Stimulated activated CD8-positive, alpha-beta memory T cell treated with anti-CD3 and anti-CD28 coated beads, Interleukin-4, amount 100 ng/mL, for 4 hours (primary cell): Measurements from ENCODE around the gene SELENOS.

Experiments
- DNase-seq, 2 donors: peaks; one replicate each; pipeline ENCODE4 v3.0.0-alpha.2; 2020; ENCODE audit warnings: low read depth in 2 of 2, low spot score in 1 of 2

SELENOS gene

DNA sequence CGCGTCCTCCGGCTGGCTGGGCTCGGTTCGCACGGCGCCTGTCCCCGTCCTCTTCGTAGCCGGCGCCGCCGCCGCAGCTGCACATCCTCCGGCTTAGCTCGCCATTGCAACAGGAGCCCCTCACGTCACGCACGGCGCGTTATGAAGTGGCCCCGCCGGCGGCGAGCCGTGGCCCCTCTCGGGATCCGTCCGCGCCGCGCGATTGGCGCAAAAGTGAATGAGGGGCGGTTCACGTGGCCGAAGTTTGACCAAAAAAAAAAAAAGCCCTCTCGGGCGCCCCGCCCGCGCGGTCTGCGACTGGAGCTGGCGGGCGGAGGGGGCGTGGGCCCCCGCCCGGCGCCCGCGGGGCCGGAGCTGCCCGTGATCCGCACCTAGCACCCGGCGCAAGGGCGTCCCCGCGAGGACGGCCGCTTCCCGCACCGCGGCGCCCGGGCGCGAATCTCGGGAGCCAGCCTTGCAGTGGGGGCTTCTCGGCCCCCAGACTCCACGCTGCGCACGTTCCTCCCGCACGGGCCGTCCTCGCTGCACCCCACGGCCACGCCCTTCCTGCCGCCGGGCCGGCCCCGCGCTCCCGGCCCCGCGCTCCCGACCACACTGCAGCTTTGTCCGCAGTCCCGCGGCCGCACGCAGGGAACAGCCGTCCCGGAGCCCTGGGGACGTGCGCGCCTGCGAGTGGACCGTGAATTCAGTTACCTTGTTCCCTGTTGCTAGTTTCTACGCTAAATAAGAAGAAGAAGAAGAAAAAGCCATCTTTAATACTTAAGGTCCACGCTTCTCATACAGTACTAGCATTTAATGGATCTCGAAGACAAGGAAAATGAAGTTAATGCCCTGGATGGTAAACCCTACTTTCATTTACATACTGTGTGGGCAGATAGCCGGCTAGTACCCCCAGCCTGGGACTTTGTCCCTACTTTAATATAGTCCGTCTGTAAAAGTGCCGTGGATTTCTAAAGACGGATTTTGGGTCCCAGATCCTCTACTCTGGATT, 25.2 kb downstream of the SELENOS start, which contains the start of gene CHSY1:
Gene CHSY1 (minus strand): TSS at position 219 of the 991 bp plus-strand sequence. CDS start 592 bp downstream, outside the sequence.
- peak; percentile 66 to 76 for DNase-seq

DNA sequence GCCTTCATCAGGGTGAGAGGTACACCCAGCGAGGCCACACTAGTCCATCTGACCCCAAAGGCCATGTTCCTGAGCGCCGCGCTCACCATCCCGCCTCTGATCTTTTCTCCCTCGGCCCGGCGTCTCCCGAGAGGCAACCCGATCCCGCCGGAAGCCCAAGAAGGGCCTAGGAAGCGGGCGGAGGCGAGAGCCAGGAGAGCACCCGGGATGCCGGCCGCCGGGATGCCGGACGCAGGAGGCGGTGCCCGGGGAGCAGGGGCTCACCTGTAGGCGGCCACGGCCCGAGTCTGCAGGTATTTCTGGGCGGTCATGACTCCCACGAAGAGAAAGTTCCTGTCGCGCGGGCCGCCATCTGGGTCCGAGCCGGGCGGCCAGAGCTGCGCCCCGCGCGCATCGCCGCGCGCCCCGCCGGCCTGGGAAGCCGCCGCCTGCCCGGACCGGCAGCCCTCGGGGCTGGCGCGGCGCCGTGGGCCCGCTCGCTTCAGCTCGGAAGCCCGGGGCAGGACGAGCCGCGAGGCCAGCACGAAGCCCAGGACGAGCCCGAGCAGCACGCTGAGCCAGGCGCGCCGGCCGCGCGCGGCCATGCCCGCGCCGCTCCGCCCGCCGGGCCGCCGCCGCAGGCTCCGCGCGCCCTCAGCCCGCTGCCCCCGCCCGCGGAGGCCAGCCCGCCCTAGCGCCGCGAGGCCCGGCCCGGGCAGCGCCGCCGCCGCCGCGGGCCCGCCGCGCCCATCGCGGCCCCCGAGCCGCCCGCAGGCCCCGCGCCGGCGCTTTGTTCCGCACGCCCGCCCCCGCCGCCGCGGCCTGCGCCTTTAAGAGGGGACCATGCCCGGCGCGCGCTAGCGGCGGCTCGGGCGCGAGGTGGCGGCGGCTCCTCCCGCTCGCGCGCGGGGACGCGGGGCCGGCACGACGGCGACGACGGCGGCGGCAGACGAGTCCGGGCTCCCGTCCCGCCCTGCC, 26.1 kb downstream of the SELENOS start:
- DNase-seq, result no peak

- DNase-seq, result no peak
Observed at GRCh38 chr15:101250341-101250831, 26.9 kb downstream of the SELENOS start.

DNA sequence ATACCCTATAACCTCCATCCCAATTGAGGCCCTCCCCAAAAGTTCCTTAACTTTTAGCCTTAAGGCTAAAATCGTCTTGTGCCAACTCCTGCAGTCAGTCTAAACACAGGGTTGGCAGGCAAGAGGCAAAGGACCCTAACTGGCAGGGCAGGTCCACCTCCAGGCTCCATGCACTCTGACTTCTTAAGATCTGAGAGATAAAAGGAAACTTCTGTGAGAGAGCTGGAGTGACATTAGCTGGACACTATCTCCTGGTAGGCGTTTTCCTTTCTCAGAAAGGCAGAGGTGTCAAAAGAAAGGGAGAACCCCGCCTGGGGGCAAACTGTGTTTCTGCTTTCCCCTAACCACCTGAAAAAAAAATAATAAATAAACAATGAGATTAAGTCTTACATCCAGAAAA, 29.0 kb downstream of the SELENOS start:
- DNase-seq, result no peak

GRCh38 chr15:101246824-101247745, 30.2 kb downstream of the SELENOS start:
- no peak for DNase-seq

DNA sequence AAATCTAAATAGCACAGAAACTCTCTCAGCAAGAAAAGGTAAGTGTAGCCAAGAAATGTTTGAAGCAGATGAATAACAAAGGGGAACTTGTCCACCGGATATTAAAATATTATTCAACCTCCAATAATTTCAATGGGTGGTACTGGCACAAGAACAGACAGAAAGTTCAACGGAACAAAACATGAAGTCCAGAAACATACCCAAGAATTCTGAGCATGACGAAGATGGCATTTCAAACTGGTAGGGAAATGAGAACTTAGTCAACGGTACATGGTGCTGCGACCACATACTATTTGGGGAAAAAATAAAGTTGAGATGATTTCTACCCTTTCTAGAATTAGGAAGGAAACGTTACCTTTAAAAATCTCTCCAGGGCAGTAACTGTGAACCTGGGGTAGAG, 30.9 kb downstream of the SELENOS start:
- no peak for DNase-seq

- DNase-seq, result no peak
Observed at GRCh38 chr15:101244889-101245668, 32.2 kb downstream of the SELENOS start.

- no peak for DNase-seq
Observed at GRCh38 chr15:101244036-101244781, 33.1 kb downstream of the SELENOS start.

DNA sequence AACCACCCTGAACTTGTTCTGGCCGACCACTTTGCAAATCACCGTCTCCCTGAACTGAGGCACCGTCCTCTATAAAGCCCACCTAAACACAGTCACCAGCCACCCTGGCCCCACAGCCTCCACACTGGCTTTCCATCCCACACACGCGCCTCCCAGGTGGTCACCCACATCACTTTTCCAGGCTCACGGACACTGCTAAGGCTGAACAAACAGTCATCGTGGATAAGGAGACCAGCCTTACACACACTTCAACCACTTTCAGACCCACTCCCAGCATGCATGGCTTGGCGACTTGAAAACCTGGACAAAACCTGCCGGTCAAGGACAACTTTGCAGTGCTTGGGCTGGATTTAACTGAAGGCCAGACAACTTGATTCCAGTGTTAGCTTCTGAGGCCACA, 33.9 kb downstream of the SELENOS start:
- DNase-seq, result no peak

GRCh38 chr15:101242999-101243336, 34.3 kb downstream of the SELENOS start:
- no peak for DNase-seq

- DNase-seq, result no peak
Observed at GRCh38 chr15:101242160-101242998, 34.9 kb downstream of the SELENOS start.

DNA sequence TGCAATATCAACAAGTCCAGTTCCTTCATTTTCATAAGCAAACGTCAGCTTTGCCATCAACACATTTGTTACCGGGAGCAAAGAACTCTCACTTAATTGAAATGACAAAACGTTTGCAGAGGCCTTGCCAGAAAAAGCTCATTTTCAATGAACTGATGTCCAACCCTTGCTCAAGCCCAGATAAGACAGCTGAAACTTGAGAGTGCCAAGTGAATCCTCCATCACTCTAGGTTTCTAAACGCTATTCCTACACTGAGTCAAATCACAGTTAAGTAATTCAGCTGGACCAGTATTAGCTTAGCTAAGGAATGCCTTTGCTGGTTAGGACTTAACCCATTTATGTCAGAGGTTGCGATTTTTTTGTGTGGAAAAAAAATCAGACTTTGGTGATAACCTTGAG, 36.9 kb downstream of the SELENOS start:
- DNase-seq, result no peak

- no peak for DNase-seq
Observed at GRCh38 chr15:101239724-101240136, 37.6 kb downstream of the SELENOS start.

- DNase-seq, result no peak
Observed at GRCh38 chr15:101237251-101237650, 40.0 kb downstream of the SELENOS start.

DNA sequence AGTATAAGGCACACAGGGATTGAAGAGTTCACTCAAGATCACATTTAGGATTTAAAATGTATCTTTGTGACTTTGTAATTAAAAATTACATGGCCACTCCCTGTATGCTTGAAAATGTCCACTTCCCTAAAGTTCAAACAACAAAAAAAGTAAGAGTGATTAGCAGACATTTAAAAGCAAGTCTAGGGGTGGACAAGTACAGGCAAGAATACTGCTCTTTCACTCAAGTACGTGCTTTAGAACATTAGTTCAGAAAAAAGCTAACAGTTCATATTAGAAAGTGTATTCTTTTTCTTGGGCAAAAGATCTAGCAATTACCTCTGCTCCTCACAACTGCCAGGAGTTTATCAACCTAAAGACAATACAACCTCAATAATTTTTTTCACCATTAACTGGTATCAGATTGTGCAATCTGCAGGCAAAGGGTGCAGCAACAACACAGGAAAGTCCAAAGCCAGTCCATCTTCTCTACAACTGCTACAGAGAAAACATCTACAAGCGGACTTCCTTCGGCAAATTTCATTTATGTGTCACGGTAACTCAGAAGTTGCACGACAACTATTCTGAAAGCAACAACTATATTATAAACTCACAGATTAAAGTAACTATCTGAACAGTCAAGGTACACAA, 43.5 kb downstream of the SELENOS start:
- DNase-seq, result no peak

GRCh38 chr15:101232677-101233076, 44.6 kb downstream of the SELENOS start:
- no peak for DNase-seq

DNA sequence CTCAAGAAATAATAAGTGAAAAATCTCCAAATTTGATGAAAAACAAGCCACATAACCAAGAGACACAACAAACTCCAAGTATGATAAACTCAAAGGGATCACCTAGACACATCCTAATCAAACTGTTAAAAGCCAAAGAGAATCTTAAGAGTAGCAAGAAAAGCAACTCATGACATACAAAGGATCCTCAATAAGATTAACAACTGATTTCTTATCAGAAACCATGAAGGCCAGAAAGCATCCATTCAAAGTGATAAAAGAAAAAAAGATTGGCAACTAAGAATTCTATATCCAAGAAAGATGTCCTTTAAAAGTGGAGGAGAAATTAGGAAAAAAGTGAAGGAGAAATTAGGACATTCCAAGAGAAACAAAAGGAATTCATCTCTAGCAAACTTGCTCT, 49.0 kb downstream of the SELENOS start:
- no peak for DNase-seq

GRCh38 chr15:101225658-101226057, 51.6 kb downstream of the SELENOS start:
- no peak for DNase-seq
